Left hindlimb (tissue), 1 donor: ENCODE data around the gene ZNF598.

Experiments
- DNase-seq: peaks from one replicate; pipeline ENCODE4 v3.0.0-alpha.2; 2018

Gene ZNF598

DNA sequence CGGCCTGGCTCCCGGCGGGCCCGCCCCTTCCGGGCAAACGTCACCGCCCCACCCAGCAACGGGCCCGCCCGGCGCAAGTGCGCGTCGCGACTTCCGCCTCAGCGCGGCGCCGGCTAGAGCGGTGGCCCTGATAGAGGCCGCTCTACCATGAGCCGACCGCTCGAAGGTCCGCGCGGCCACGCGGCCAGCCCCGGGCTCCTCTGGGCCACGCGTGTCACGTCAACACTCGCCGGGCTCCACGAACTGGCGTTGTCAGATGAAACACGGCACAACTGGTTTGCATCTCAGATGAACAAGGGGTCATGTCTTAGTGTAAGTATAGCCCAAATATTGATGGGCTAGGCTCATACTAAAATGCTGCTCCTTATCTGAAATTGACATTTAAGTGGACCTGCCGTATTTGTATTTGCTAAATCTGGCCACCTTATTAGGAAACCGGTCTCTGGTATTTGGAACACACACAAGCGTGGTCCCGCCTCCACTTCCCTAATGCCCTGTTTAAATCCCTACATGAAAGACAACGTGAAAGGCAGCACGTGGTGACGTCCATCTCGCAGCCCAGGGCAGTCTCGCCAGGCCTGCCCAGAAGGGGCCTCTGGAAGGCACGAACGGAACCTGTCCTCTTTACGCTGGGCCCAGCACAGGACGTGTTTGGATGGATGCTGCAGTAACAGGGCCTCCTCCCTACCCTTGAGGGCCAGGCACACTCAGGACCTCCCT lies at the start of gene ZNF598:
TSS of gene ZNF598 (minus strand) at position 31 of the 720 bp plus-strand sequence.
- DNase-seq = peak; percentile 89

- DNase-seq = no peak
Observed at GRCh38 chr16:2058872-2059271, 49.3 kb upstream of the ZNF598 start.

DNA sequence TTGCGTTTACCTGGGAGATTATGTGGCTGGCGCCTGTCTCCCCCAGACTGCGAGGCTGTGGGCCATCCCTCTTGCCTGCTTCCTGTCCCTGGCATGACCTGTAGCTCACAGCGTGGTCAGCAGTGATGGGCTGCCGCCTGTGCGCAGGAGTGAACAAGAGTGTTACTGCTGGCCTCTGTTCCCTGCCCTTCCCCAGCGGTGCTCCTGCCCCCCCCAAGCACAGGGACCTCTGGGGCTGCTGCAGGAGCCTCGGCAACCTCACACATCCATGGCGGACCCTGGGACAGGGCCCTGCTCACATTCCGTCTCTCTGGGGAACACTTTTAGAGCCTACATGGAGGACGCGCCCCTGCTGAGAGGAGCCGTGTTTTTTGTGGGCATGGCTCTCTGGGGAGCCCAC lies 48.8 kb upstream of the ZNF598 start:
- no peak for DNase-seq

DNA sequence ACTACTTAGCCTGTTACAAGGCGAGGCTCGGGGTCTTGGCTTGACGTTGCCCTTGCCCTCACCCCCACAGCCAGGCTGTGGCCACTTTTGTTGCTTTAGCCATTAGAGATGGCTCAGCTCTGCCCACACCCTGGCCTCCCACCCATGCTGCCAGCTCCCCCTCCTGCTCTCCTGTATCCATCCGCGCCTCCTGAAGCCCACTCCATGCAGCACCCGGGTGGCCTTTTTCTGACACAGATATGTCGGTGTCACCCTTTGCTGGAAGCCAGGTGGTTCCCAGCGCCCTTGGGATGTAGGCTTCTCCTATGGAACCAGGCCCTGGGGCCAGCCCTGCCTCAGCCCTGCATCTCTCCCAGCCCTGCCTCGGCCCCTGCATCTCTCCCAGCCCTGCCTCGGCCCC lies 47.8 kb upstream of the ZNF598 start:
- no peak for DNase-seq

- DNase-seq = no peak
Observed at GRCh38 chr16:2056681-2057407, 47.2 kb upstream of the ZNF598 start.

DNA sequence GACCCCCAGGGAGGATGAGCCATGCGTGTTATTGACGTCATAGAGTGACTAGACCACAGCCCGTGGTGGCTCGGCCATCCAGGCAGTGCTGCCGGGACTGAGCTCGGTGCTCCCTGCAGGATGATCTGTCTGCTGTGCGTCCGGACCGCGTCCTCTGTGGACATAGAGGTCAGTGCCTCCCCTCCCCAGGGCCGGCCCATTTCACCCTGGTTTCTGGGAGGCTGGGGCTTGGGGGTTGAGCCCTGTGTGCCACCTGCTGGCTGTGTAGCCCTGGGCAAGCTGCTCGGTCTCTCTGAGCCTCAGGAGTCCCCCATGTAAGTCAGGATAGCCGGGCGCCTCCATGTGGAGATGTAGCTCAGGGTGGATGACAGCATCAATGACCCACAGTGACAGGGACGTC lies 46.5 kb upstream of the ZNF598 start:
- no peak for DNase-seq

GRCh38 chr16:2054543-2055245 lies 45.1 kb upstream of the ZNF598 start:
- no peak for DNase-seq

- DNase-seq = no peak
Observed at GRCh38 chr16:2053897-2054296, 44.3 kb upstream of the ZNF598 start.

- no peak for DNase-seq
Observed at GRCh38 chr16:2053211-2053610, 43.6 kb upstream of the ZNF598 start.

GRCh38 chr16:2048116-2048543 lies 38.5 kb upstream of the ZNF598 start:
- no peak for DNase-seq

DNA sequence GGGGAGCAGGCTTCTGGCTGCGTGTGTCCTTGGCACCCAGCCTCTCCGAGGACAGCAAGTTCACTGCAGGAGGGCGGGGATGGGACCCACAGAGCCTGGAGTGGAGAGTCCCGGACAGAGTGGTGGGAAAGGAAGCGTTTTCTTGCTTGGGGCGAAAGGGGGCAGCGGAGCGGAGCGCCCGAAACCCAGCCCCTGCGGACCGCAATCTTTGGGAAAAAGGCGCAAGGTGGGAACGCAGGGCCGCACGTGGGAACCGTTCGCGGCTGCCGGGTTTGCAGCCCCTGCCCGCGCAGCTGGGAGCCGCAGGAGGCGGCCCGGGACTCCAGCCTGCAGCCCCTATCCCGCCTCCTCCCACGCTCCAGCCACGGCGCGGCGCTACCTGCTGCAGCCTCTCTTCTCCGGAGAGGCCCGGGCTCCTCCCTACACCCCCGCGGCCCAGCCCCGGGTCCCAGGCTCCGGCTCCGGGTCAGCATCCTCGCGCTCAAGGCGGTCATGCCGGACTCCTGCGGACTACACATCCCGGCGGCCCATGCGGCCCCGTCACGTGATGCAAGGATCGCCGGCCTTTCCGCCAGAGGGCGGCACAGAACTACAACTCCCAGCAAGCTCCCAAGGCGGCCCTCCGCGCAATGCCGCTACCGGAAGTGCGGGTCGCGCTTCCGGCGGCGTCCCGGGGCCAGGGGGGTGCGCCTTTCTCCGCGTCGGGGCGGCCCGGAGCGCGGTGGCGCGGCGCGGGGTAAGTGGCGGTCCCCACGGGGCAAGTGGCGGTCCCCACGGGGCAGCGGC lies 37.9 kb upstream of the ZNF598 start, which contains the start of the genes NTHL1 and TSC2:
TSS of gene NTHL1 (minus strand) at position 505 of the 786 bp plus-strand sequence. CDS start at position 494, 11 bp downstream.
TSS of gene TSC2 (plus strand) at position 656 of the 786 bp plus-strand sequence. CDS start 631 bp downstream, outside the sequence.
- DNase-seq = peak; percentile 98

- DNase-seq = no peak
Observed at GRCh38 chr16:2046893-2047329, 37.3 kb upstream of the ZNF598 start.

DNA sequence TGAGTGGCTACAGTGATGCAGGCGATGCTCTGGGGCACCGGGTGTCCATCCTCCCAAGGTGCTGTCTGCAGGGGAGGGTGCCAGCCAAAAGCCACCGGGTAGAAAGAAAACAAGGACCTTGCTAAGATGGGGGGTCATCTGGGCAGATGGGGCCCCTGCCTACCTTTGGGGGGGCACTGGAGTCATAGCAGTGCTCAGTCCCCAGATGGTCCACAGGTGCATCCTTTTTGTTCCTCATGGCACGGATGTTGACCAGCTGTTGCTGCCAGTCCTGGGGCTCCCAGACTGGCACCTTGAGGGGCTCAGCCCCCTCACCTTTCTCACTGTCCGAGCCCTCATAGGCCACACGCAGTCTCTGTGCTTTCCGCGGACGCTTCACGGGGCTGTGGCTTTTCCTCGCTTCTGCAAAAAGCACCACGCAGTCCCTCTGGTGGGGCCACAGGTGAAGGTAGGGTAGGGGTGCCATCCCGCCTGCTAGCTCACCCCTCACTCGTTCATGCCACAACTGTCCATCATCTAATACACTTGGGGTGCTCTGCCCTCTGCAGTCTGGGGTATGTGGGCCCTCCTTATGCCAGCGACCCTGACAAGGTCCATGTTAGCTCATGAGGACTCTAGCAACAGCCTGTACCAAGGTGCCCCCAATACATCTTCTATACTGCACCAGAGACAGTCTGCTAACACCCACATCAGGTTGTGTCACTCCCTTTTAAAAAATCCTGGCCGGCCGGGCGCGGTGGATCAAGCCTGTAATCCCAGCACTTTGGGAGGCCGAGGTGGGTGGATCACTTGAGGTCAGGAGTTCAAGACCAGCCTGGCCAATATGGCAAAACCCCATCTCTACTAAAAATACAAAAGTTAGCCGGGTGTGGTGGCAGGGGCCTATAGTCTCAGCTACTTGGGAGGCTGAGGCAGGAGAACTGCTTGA lies 36.6 kb upstream of the ZNF598 start:
- no peak for DNase-seq

GRCh38 chr16:2044541-2044940 lies 34.9 kb upstream of the ZNF598 start:
- no peak for DNase-seq

- no peak for DNase-seq
Observed at GRCh38 chr16:2043667-2044451, 34.2 kb upstream of the ZNF598 start.

DNA sequence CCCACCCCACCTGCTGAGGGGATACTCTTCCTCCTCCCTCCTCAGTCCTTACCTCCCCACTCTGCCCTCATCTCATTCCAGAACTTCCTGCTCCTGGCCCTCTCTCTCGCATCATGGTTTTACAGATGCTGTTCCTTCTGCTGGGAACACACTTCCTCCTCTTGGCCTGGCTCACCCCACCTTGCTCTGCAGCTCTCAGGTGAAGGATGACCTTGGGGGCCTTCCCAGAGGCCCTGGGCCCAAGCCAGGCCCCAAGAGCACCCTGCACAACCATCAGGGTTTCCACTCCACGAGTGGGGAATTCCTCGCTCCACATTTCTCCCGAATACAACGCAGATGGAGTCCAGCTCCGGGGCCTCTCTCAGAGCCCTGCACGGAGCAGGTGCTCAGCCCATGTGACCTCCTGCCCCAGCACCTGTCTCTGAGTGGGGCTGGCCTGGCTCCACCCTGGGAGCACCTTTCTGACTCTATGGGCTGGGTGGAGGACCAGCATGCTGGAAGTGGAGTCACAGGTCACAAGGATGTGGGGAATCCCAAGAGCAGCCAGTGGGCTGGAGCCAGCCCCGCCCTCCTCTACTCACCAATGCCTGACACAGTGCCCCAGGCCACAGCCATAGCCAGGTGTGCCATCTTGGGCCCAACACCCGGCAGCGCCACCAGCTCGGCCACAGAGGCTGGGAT lies 33.5 kb upstream of the ZNF598 start:
- DNase-seq = no peak

DNA sequence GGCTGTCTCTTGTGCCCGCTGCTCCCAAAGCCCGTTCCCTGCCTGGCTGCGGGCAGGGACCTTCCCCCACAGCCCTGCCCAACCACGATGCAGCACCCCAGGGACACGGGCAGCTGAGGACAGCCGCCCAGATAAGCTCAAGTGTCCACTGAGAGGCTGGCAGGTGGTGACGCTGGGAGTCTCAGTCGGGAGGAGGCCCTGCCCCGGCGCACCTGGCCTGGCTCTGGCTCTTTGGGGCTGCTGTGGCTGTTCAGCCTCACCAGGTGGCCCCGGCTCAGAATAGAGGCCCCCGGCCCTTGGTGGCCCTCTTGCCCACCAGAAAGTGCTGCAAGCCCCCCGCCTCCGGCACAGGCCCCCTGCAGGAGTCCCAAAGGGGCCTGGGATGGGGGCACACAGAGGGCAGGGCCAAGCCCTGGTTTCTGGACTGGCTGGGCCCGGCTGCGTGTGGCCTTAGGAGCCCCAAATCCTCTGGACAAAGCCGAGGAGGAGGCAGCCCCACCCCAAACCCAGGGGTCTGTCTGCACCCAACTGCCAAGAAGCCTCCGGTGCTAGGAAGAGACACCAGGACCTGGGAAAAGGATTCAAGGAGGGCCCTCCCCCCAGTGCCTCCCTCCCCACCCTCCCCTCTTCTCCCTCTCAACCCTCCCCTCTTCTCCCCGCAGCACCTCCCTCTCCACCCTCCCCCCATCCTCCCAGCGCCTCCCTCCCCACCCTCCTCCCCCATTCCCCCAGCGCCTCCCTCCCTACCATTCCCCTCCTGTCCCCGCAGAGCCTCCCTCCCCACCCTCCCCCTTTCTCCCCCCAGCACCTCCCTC lies 32.8 kb upstream of the ZNF598 start:
- no peak for DNase-seq

DNA sequence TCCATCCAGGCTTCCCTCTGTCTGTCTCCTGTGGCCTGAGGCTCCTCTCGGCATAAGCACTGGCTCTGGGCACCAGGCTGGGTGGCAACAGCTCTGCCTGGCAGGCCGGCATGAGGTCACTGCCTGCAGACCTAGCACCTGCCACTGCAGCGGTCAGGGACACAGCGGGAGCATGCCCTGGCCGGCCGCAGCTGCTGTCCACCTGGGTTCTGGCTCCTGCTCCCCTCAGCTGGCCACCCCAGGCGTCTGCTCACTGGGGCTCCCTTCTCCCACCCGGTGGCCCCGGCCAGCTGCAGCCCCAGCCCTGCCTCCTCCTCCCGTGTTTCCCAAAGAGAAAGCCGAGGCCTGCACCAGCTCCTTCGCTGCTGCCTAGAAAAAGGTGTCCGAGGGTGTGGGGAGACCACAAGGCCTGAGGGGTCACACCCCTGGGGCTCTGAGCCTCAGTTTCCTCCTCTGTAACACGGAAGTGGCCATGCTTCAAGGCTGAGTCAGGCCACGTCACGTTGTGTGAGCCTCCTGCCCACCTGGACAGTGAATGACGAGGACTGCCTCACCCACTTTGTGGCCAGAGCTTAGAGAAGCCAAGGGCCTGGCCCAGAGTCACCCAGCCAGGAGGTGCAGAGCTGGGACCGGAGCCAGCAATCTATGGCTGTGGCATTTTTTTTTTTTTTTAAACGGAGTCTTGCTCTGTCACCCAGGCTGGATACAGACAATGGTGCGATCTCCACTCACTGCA lies 31.3 kb upstream of the ZNF598 start:
- DNase-seq = peak; percentile 69
